IPS-18c (cell line): ENCODE results near the gene PROM2.

Experiments used
- H3K4me3 ChIP-seq: 2 replicates; pipeline ENCODE4 v1.7.0; 2013; ENCODE audit warnings: low read depth, mild to moderate bottlenecking, low read length, moderate library complexity; ENCODE audit not compliant: insufficient read depth
- H3K9me3 ChIP-seq: one replicate; pipeline ENCODE4 v1.6.1; 2013; ENCODE audit warnings: mild to moderate bottlenecking, low read length, moderate library complexity; ENCODE audit not compliant: control insufficient read depth, insufficient read depth

Gene PROM2

GRCh38 chr2:95296880-95297487 is 22.7 kb downstream of the PROM2 start, which contains the start of gene KCNIP3:
TSS of gene KCNIP3 (plus strand) at chr2:95297347. CDS start at chr2:95297439, 92 bp downstream.
- Histone ChIP-seq H3K4me3 (peak within 1 kb of the TSS; percentile 31), H3K9me3 (no peaks in the 10 kb centered on the region)

DNA sequence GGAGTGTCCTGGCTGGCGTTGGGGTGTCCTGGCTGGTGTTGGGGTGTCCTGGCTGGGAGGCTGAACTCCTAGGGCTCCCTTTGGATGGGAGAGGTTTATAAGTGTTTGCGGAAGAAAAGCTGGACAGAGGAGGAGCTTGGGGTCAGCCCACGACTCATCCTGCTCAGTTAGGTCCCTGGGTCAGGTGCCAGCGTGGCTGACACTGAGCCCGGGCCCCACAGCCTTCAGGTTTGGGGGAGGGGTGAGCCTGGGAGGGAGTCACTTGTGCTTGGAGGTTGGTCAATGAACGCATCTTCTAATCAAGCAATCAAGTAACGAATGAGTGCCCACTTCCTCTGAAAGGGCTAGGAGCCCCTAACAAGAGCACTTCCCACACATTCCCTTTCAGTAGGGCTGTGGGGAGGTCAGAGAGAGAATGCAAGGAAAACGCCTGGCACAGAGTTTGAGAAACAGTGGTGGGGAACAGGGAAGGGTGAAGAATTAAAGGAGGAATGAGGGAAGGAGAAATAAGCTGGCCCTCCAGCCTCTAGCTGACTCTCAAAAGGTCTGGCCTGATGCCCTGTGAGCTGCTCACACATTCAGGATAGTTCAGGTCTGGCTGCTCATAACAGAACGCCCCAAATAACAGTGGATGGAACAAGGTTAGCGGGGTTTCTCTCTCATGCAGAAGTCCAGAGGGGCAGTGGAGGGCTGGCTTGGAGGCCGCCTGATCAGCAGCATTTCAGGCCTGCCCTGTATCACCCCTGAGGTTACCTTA is 23.6 kb downstream of the PROM2 start:
- no peaks in the 10 kb centered on the region for H3K9me3 ChIP-seq
- peak overlapping the region; percentile 31 for H3K4me3 ChIP-seq

DNA sequence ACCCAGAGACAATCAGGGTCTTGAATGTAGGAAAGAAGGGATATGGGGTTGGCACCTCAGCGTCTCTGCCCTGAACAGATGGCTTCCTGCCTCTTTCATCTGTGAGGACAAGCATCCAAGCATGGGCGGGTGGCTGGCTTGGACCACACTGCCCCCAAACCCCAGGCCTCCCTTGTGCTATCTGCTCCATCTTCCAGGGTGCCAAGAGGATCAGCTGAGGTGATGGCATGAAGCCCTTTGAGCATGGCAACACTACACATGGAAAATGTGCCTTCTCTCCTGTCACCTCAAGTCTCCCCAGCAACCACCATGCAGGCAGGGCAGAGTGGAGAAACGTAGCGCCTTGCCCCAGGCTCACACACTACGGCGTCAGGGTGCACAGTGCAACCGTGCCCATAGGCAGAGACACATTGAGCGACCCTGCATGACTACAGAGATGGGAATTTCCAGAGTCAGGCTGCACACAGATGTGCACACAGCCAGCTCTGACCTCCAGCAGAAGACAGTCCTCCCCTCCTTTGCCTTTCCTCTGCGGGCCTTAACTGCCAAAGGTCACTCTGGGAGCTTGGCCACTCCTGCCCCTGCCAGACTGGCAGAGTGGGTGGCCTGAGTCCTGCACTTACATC is 24.4 kb downstream of the PROM2 start:
- H3K4me3 ChIP-seq, result no peak overlapping the region
- H3K9me3 ChIP-seq, result no peaks in the 10 kb centered on the region

DNA sequence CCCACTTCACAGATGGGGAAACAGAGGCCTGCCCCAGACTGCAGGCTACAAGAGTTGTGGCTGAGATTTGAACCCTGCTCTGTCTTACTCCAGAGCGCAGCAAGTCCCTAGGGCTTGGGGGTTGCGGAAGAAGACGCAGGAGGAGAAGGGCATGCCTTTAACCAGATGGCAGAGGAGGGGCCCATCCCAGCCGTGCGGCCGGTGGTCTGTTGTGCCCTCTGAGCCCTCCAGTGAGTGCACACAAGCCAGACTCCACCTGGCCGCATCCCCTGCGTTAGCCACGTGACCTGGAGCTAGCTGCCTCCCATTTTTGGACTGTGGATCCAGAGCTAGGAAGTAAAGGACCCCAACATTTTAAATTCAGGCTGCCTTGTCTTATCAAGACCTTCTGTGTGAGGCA is 25.7 kb downstream of the PROM2 start:
- H3K4me3 ChIP-seq, result no peak overlapping the region
- no peaks in the 10 kb centered on the region for H3K9me3 ChIP-seq

GRCh38 chr2:95300450-95300849 is 26.2 kb downstream of the PROM2 start:
- no peak overlapping the region for H3K4me3 ChIP-seq
- H3K9me3 ChIP-seq, result no peaks in the 10 kb centered on the region

DNA sequence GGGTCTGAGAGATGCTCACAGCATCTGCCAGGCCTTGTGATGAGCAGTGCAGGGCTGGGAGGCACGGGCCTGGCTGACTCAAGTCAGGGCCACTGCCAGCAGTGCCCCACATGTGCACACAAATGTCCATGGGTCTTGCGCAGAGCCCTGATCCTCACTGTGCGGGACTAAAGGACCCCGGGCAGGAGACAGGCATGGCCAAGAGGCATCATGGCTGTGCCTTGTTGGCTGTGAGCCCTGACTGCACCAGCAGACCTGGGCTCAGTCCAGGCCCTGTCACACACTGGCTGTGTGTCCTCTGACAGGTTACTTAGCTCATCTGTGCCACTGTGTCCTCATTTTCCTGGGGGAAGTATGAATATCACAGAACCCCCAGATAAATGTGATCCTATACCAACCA is 26.9 kb downstream of the PROM2 start:
- H3K4me3 ChIP-seq, result no peak overlapping the region
- H3K9me3 ChIP-seq, result no peaks in the 10 kb centered on the region

DNA sequence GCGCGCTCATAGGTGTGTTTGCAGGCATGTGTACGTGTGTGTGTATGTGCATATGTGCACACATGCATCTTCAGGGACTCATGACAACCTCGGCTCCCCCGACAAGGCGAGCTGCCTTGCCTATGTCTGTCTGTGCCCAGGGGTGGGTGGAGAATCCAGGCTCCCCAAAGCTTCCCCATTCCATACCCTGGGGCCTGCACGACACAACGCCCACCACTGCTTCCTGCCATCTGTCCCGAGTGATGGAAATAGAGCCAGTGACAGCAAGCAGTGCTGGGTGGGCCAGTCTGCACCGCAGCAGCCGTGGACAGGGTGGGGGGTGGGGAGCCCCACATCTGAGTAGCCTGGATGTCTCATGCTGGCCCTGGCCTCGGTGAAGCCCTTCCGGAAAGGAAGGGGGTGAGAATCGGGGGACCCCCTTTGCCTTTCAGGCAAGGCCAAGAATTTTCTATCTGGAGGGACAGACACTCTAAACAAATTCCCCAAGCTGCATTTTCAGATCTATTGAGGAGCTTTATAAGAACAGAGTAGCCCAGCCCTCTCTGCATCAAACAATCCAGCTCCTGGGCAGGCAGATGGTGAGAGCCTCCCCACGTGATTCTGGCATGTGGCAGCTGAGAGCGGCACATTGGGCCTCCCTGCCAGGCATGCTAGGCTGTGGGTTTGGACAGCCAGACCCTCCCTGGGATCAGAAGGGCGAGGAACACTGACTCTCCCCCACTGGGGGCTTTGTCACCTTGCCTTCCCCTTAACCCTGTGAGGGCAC is 27.8 kb downstream of the PROM2 start:
- Histone ChIP-seq H3K9me3 (no peaks in the 10 kb centered on the region), H3K4me3 (no peak overlapping the region)

- H3K4me3 ChIP-seq, result no peak overlapping the region
- H3K9me3 ChIP-seq, result no peaks in the 10 kb centered on the region
Observed at GRCh38 chr2:95303191-95303919, 29.1 kb downstream of the PROM2 start.

GRCh38 chr2:95305380-95306061 is 31.3 kb downstream of the PROM2 start:
- Histone ChIP-seq H3K4me3 (no peak overlapping the region), H3K9me3 (no peaks in the 10 kb centered on the region)

- H3K9me3 ChIP-seq, result no peaks in the 10 kb centered on the region
- no peak overlapping the region for H3K4me3 ChIP-seq
Observed at GRCh38 chr2:95306336-95306895, 32.2 kb downstream of the PROM2 start.

DNA sequence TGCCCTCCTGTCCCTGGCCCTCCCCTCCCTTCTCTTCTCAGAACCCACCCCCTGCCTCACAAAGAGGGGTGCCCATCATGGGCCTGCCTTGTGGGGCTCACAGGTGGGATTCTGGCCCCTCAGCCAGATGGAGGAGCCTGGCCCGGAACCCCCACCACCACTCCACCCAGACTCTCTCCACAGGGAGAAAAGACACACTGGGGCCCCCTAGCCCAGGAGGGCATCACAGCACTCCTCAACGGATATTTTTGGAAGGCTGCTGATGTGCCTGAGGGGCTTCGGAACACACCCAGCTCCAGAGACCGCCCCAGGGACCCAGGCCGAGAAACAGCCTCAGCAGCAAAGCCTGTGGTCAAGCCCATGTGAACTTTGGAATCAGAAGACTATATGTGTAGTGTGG is 32.8 kb downstream of the PROM2 start:
- H3K9me3 ChIP-seq, result no peaks in the 10 kb centered on the region

DNA sequence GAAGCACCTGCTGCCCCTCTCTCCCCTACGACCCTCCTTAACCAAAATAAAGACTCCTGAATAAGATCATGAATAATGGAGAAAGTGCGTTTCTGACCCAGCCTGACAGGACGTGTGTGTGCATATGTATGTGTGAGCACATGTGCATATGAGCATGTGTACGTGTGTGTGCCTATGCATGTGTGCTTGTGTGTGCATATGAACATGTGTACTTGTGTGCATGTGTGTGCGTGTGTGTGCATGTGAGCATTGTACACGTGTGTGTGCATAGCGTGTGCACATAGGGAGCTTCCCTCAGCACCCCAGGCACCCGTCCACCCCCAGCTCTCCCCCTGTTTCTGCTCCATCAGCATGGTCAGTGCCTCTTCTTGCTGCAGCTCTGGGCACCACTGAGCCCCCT is 33.6 kb downstream of the PROM2 start:
- H3K4me3 ChIP-seq, result no peak overlapping the region
- H3K9me3 ChIP-seq, result peaks cover 4% of the 10 kb centered on the region

More for the DNA sequence above, 32.8 kb downstream of the PROM2 start:
- no peak overlapping the region for H3K4me3 ChIP-seq

DNA sequence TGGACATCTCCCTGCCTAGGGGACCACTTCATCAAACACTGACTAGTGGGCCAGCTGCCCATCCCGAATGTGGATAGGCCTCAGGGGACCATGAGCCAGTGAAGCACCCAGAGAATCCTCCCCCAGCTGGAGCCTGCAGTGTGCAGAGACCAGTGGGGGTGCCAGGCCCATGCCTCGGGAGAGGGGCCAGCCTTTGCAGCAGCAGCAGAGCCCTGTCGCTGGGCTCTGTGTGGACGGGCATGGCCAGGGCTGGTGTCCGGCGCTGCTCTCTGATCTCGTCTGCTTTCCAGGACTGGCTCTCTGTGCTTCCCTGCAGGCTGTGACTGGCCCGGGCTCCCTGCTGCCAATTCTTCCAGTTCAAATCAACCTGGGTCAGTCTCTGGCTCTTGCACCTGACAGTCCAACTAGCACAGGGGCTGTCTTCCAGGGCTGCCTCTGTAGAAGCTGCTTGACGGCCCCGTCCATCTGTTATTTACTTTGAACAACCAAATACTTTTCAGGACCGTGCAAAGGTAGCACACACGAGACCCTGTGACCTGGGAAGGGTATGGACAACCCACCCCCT is 34.3 kb downstream of the PROM2 start:
- Histone ChIP-seq H3K9me3 (peaks cover 4% of the 10 kb centered on the region), H3K4me3 (no peak overlapping the region)

GRCh38 chr2:95309599-95309998 is 35.4 kb downstream of the PROM2 start:
- peaks cover 4% of the 10 kb centered on the region for H3K9me3 ChIP-seq
- no peak overlapping the region for H3K4me3 ChIP-seq

DNA sequence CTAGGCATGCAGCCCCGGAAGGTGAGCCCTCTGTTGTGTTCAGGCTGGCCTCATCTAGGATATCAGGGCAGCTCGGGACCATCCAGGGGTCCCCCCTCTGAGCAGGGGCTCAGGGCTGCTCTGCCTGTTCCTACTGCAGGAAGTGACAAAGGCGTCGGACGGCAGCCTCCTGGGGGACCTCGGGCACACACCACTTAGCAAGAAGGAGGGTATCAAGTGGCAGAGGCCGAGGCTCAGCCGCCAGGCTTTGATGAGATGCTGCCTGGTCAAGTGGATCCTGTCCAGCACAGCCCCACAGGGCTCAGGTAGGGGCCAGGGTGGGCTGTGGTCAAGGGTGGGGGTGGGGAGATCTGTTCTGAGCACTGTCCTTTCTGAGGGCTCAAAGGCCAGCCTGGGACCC is 36.0 kb downstream of the PROM2 start:
- no peak overlapping the region for H3K4me3 ChIP-seq

DNA sequence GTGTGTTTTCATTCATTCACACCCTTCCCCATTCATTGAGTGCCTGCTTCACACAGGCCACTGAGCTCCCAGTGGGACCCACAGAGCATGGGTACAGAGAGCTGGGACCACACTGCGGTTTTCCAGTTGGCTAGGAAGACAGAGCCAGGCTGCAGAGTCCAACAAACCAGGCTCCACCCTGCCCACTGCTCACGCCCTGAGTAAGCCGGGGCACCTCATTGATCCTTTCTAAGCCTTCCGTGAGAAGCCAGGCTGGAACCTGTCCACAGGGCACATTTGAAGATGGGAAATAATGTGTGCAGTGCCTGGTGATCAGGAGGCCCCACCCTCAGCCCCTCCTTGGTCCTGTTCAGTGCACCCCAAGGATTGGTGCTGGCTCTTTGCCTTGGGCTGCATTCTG is 36.4 kb downstream of the PROM2 start:
- H3K9me3 ChIP-seq, result peaks cover 4% of the 10 kb centered on the region
- no peak overlapping the region for H3K4me3 ChIP-seq

More for the DNA sequence above, 36.0 kb downstream of the PROM2 start:
- peaks cover 4% of the 10 kb centered on the region for H3K9me3 ChIP-seq
